K562 (cell line): Measurements from ENCODE around the gene KCTD16. TPM values are rescaled to one million over a fixed set of nuclear protein-coding genes. Genes with fewer than 3 reads are reported as not detected.

Source experiments
- ATAC-seq: fragments of 200-7000 bp; cut with Tn5 transposase; 3 replicates; pipeline ENCODE4 v1.9.1; 2020; ENCODE audit warnings: moderate library complexity
- BruUV-seq: library from RNA; stranded (reverse); fragments of 400-500 nt; replicated peaks from 2 replicates; lab custom pipeline; 2021; lab: Mats Ljungman, UMichigan
- CTCF ChIA-PET: fragments of 300-600 bp; formaldehyde crosslinking; extraction: SDS; loops from one replicate; lab custom pipeline; 2021; ENCODE audit warnings: low intra/inter-chr PET ratio; lab: Yijun Ruan, JAX
- POLR2A ChIA-PET: fragments of 300-600, 350-650 bp; sonication (Branson Sonifier 250); formaldehyde crosslinking; extraction: SDS; loops from one replicate; lab custom pipeline; 2021; ENCODE audit warnings: antibody characterized with exemption, inconsistent platforms; lab: Yijun Ruan, JAX
- DNase-seq, 4 experiments: peaks; one replicate each; pipeline versions ENCODE4 v3.0.0 to v3.0.0-alpha.2; 2011 to 2018; ENCODE audit warnings: low spot score in 3 of 4, mixed read lengths in 3 of 4; ENCODE audit errors: extremely low read depth in 1 of 4
- FAIRE-seq: peaks from 2 replicates; lab custom pipeline; 2011; peaks lifted over from hg19 to GRCh38; lab: Jason Lieb, UNC
- H2AFZ ChIP-seq: 2 replicates; pipeline ENCODE4 v1.6.0; 2011; ENCODE audit warnings: low read depth, low read length, control low read depth, inconsistent platforms
- H3K27ac ChIP-seq: fragments of 200-600 bp; 3 replicates; pipeline ENCODE4 v1.8.0; 2011; ENCODE audit warnings: low read depth, mild to moderate bottlenecking, control low read depth, inconsistent platforms, low read length, moderate library complexity, mixed read lengths; ENCODE audit errors: extremely low read depth
- H3K27me3 ChIP-seq, 2 experiments: fragments of 300-600 bp in 1 of 2; 2 replicates in 1 of 2; 3 replicates in 1 of 2; pipeline versions ENCODE4 v1.6.0 to v1.8.0; 2011; ENCODE audit warnings: inconsistent platforms in 2 of 2, low read length in 2 of 2, mild to moderate bottlenecking in 1 of 2, mixed read lengths in 1 of 2, moderate library complexity in 1 of 2; ENCODE audit not compliant: control insufficient read depth in 2 of 2, insufficient read depth in 2 of 2
- H3K36me3 ChIP-seq: fragments of 300-600 bp; 3 replicates; pipeline ENCODE4 v1.8.0; 2011; ENCODE audit warnings: mild to moderate bottlenecking, low read length, inconsistent platforms; ENCODE audit not compliant: control insufficient read depth, insufficient read depth
- H3K4me1 ChIP-seq, 2 experiments: fragments of 200-600 bp in 1 of 2; replicated peaks in 1 of 2; 2 replicates in 1 of 2; 3 replicates in 1 of 2; pipeline versions ENCODE4 v1.5.1 to v1.8.0; 2011; ENCODE audit warnings: inconsistent platforms in 2 of 2, low read length in 2 of 2, mild to moderate bottlenecking in 1 of 2, mixed read lengths in 1 of 2, moderate library complexity in 1 of 2; ENCODE audit not compliant: control insufficient read depth in 2 of 2, insufficient read depth in 2 of 2
- H3K4me2 ChIP-seq: 2 replicates; pipeline ENCODE4 v1.6.1; 2011; ENCODE audit warnings: low read length, control low read depth, inconsistent platforms, mixed read lengths; ENCODE audit not compliant: insufficient read depth
- H3K4me3 ChIP-seq: fragments of 200-600 bp; sonication (generic), shearing (Covaris generic); 2 replicates; pipeline ENCODE4 v1.5.1; 2016; ENCODE audit warnings: control low read depth, inconsistent platforms
- H3K79me2 ChIP-seq: fragments of 200-600 bp; 3 replicates; pipeline ENCODE4 v1.8.0; 2011; ENCODE audit warnings: low read length, inconsistent platforms; ENCODE audit not compliant: control insufficient read depth, insufficient read depth
- H3K9ac ChIP-seq, 2 experiments: 2 replicates each; pipeline versions ENCODE4 v1.6.0 to v1.6.1; 2011; ENCODE audit warnings: low read depth in 2 of 2, low read length in 2 of 2, control low read depth in 1 of 2, inconsistent platforms in 1 of 2, mild to moderate bottlenecking in 1 of 2, mixed read lengths in 1 of 2; ENCODE audit not compliant: insufficient read depth in 1 of 2
- H3K9me1 ChIP-seq: one replicate; pipeline ENCODE4 v1.6.0; 2011; ENCODE audit warnings: inconsistent platforms, mild to moderate bottlenecking, low read length, moderate library complexity; ENCODE audit not compliant: control insufficient read depth, insufficient read depth
- H3K9me3 ChIP-seq: replicated peaks from 2 replicates; pipeline ENCODE4 v1.5.1; 2011; ENCODE audit warnings: low read depth, low read length, inconsistent platforms; ENCODE audit not compliant: control insufficient read depth, insufficient read depth
- H4K20me1 ChIP-seq: replicated peaks from 2 replicates; pipeline ENCODE4 v1.6.1; 2011; ENCODE audit warnings: low read length, inconsistent platforms, mixed read lengths; ENCODE audit not compliant: control insufficient read depth, insufficient read depth
- BRD4 ChIP-seq: fragments of 200-600 bp; sonication (generic); IDR thresholded peaks from 2 replicates; pipeline ENCODE4 v1.6.1; 2017; ENCODE audit warnings: inconsistent platforms
- COPS2 ChIP-seq: fragments of 450-650 bp; conservative IDR thresholded peaks from 2 replicates; pipeline ENCODE4 v1.6.1; 2016; ENCODE audit warnings: mild to moderate bottlenecking, moderate library complexity
- GTF3C2 ChIP-seq: IDR thresholded peaks from 3 replicates; pipeline ENCODE4 v1.6.1; 2011; ENCODE audit warnings: borderline replicate concordance, mild to moderate bottlenecking, moderate library complexity; ENCODE audit not compliant: insufficient read length; ENCODE audit errors: extremely low read depth
- KAT2B ChIP-seq: IDR thresholded peaks from one replicate; pipeline ENCODE4 v1.6.1; 2012; ENCODE audit warnings: low read depth, mild to moderate bottlenecking, control low read depth, inconsistent platforms, low read length, moderate library complexity
- NRF1 ChIP-seq, 2 experiments: fragments of 450-650 bp; IDR thresholded peaks in 1 of 2; conservative IDR thresholded peaks in 1 of 2; 2 replicates each; pipeline ENCODE4 v1.6.1; 2014; ENCODE audit warnings: mild to moderate bottlenecking in 2 of 2
- PPARD ChIP-seq: fragments of 250-450 bp; sonication (Bioruptor Pico); IDR thresholded peaks from 2 replicates; pipeline ENCODE4 v1.8.0; 2022; ENCODE audit warnings: inconsistent platforms, mild to moderate bottlenecking, moderate library complexity
- RERE ChIP-seq: sonication (generic); formaldehyde crosslinking; IDR thresholded peaks from 2 replicates; pipeline ENCODE4 v1.8.0; 2023; ENCODE audit warnings: missing genetic modification reagents, mild to moderate bottlenecking, borderline replicate concordance
- ZNF75A ChIP-seq: fragments of 450-650 bp; formaldehyde crosslinking; IDR thresholded peaks from 2 replicates; pipeline ENCODE4 v1.4.0; 2020; ENCODE audit warnings: mild to moderate bottlenecking
- WGBS: fragments of 100-300 bp; shearing (Covaris generic); methylation state at CpG from one replicate; pipeline ENCODE4 v1.1.6; 2016; ENCODE audit warnings: low coverage, mixed read lengths; ENCODE audit not compliant: insufficient coverage; ENCODE audit errors: missing lambda C conversion rate; 5-methylcytosine and 5-hydroxymethylcytosine counted together
- in situ Hi-C: fragments of 300-500 bp; cut with MboI; formaldehyde crosslinking; loops from 4 replicates; pipeline ENCODE4 v1.15.0; 2018; ENCODE audit warnings: inconsistent platforms, mixed read lengths
- intact Hi-C: fragments of 100-400 bp; cut with micrococcal nuclease; formaldehyde crosslinking; loops from 2 replicates; pipeline ENCODE4 v1.14.2; 2022
- polyA plus RNA-seq, 8 experiments: library from polyadenylated mRNA; depleted of rRNA in 4 of 8; stranded (reverse) in 5 of 8; unstranded in 3 of 8; fragments of >200 nt; fragmentation: Nextera tagmentation in 2 of 8; fragmentation: Illumina TruSeq in 1 of 8; extraction: Ambion mirVana in 2 of 8; extraction: Trizol in 1 of 8; gene quantifications; 2 replicates each; pipeline versions ENCODE4 v1.2.1 to v1.2.3, GENCODE V29; 2011 to 2014; ENCODE audit warnings: inconsistent platforms in 1 of 8, missing spikeins in 1 of 8
- total RNA-seq, 7 experiments: library from RNA; depleted of rRNA in 6 of 7; stranded (reverse); fragments of >200 nt in 6 of 7; fragmentation: Illumina TruSeq in 2 of 7; extraction: Trizol in 2 of 7; gene quantifications; 2 replicates each; pipeline versions ENCODE4 v1.2.1 to v1.2.3, GENCODE V29; 2011 to 2021; ENCODE audit warnings: low replicate concordance in 1 of 7

KCTD16 gene
- total and polyA plus RNA-seq, 9 of the 15 experiments (the other 6 are each of a cell fraction or from before 2014, with no cell fraction given): 0.04 TPM; not detected in 8

GRCh38 chr5:144323181-144323580 lies 152.5 kb downstream of the KCTD16 start:
- Histone ChIP-seq H3K4me2 (no peak overlapping the region), H2AFZ (no peak overlapping the region), H3K79me2 (no peaks in the 10 kb centered on the region), H3K36me3 (no peaks in the 10 kb centered on the region), H3K9me1 (no peaks in the 10 kb centered on the region), H3K27ac (no peak overlapping the region), H3K4me1 (no peaks in the 10 kb centered on the region), H3K9me3 (no peaks in the 10 kb centered on the region), H3K9ac (no peak overlapping the region), H3K4me3 (no peak overlapping the region), H4K20me1 (no peaks in the 10 kb centered on the region), H3K27me3 (no peaks in the 10 kb centered on the region)
- POLR2A ChIA-PET: no interaction called here
- in situ Hi-C loops: no loop called here
- intact Hi-C loops: no loop called here
- no peak for DNase-seq
- FAIRE-seq: no peak
- no peak for ATAC-seq
- BruUV-seq: no TSS peak
- no peak for TF ChIP-seq RERE (CRISPR knock-in tag)
- no peak for TF ChIP-seq KAT2B
- TF ChIP-seq GTF3C2: no peak
- no peak for TF ChIP-seq PPARD
- no peak for TF ChIP-seq ZNF75A (CRISPR knock-in tag)
- TF ChIP-seq BRD4: no peak
- no peak for TF ChIP-seq COPS2
- TF ChIP-seq NRF1 (conservative IDR thresholded peaks at IDR 0.05 in 1 of 2, IDR thresholded peaks at IDR 0.05 in 1 of 2): no peak
- 0% methylated on average over 1 of the region's 1 CpG for WGBS
- CTCF ChIA-PET: no interaction called here
